Measurements from ENCODE around the gene PDK4.

- TF ChIP-seq, protein P1, sequence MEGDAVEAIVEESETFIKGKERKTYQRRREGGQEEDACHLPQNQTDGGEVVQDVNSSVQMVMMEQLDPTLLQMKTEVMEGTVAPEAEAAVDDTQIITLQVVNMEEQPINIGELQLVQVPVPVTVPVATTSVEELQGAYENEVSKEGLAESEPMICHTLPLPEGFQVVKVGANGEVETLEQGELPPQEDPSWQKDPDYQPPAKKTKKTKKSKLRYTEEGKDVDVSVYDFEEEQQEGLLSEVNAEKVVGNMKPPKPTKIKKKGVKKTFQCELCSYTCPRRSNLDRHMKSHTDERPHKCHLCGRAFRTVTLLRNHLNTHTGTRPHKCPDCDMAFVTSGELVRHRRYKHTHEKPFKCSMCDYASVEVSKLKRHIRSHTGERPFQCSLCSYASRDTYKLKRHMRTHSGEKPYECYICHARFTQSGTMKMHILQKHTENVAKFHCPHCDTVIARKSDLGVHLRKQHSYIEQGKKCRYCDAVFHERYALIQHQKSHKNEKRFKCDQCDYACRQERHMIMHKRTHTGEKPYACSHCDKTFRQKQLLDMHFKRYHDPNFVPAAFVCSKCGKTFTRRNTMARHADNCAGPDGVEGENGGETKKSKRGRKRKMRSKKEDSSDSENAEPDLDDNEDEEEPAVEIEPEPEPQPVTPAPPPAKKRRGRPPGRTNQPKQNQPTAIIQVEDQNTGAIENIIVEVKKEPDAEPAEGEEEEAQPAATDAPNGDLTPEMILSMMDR (IDR thresholded peaks at IDR 0.05 in 2 of 3, conservative IDR thresholded peaks at IDR 0.05 in 1 of 3; ENCODE audit: control insufficient read depth in 2 of 3, extremely low read depth in 1 of 3, insufficient read depth in 1 of 3, low read depth in 3 of 3, low read length in 3 of 3), result no peak
- TF ChIP-seq STAT3 (IDR thresholded peaks at IDR 0.05; ENCODE audit: low read depth, low read length), result no peak
- no peak for TF ChIP-seq TCF12 (IDR thresholded peaks at IDR 0.05; ENCODE audit: low read depth, low read length)
- no peak for TF ChIP-seq ZNF24 (IDR thresholded peaks at IDR 0.05)
- no peak for TF ChIP-seq SKIL (IDR thresholded peaks at IDR 0.05; ENCODE audit: low read depth, poor library complexity, severe bottlenecking)
- TF ChIP-seq, protein P2, sequence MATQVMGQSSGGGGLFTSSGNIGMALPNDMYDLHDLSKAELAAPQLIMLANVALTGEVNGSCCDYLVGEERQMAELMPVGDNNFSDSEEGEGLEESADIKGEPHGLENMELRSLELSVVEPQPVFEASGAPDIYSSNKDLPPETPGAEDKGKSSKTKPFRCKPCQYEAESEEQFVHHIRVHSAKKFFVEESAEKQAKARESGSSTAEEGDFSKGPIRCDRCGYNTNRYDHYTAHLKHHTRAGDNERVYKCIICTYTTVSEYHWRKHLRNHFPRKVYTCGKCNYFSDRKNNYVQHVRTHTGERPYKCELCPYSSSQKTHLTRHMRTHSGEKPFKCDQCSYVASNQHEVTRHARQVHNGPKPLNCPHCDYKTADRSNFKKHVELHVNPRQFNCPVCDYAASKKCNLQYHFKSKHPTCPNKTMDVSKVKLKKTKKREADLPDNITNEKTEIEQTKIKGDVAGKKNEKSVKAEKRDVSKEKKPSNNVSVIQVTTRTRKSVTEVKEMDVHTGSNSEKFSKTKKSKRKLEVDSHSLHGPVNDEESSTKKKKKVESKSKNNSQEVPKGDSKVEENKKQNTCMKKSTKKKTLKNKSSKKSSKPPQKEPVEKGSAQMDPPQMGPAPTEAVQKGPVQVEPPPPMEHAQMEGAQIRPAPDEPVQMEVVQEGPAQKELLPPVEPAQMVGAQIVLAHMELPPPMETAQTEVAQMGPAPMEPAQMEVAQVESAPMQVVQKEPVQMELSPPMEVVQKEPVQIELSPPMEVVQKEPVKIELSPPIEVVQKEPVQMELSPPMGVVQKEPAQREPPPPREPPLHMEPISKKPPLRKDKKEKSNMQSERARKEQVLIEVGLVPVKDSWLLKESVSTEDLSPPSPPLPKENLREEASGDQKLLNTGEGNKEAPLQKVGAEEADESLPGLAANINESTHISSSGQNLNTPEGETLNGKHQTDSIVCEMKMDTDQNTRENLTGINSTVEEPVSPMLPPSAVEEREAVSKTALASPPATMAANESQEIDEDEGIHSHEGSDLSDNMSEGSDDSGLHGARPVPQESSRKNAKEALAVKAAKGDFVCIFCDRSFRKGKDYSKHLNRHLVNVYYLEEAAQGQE (IDR thresholded peaks at IDR 0.05; ENCODE audit: low read depth, low read length), result no peak
- TF ChIP-seq YY1 (IDR thresholded peaks at IDR 0.05; ENCODE audit: low read depth, low read length), result no peak
- no peak for TF ChIP-seq POLR2A (IDR thresholded peaks at IDR 0.05; ENCODE audit: low read depth, low read length)
These were observed 26.5 kb upstream of the PDK4 start for GRCh38 chr7:95622859-95623258.

Data from GM12878 (cell line).